ENCODE data around the gene ZNF362.

Gene ZNF362

GRCh38 chr1:33324677-33325575 is 68.6 kb downstream of the ZNF362 start:
- no peak for DNase-seq (ENCODE audit: low read depth in 2 of 2)

DNA sequence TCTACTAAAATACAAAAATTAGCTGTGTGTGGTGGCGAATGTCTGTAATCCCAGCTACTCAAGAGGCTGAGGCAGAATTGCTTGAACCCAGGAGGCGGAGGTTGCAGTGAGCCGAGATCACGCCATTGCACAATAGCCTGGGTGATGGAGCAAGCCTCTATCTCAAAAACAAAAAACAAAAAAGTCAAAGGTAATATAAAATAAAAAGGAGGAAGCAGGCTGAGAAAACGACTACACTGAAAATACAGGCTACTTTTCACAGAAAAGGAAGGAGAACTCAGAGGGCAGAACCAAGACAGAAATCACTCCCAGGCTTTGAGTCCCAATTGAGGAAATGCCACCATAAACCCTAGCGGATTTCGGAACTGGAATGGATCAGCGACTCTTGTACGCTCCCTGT is 70.5 kb downstream of the ZNF362 start:
- no peak for DNase-seq (ENCODE audit: low read depth in 2 of 2)

GRCh38 chr1:33327587-33328325 is 71.5 kb downstream of the ZNF362 start:
- no peak for DNase-seq (ENCODE audit: low read depth in 2 of 2)

- no peak for DNase-seq (ENCODE audit: low read depth in 2 of 2)
Measured at GRCh38 chr1:33328817-33329216, 72.5 kb downstream of the ZNF362 start.

DNA sequence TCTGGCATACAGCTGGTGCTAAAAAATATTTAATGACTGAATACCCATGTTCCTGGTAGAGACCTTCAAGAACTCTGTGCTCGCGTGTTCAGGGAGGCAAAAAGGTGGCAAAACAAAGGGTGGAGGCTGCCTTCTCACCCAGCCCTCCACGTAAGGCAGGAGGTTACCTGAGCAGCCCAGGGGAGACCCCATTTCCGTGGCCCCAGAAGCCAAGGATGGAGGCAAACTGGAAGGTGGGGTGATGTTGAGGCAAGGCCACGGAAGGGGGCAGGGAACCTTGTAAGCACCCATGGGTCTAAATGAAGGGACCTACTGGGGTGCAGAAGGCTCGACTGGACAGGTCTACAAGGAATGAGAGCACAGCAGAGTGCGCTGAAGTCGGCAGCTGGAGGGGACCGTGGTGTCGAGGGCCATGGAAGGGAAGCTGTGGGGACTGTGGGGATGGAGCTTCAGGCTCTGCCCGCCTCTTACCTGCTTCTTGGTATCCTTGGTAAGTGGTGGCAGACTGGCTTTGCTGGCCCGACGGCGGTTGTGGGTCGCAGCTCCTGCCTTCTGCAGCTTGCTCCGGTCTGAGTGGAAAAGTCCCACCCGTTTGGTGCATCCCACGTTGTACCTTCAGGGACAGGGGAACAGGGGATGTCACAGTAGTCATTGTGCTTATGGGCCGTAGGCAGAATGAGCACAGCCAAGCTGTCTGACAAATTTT is 73.5 kb downstream of the ZNF362 start:
- no peak for DNase-seq (ENCODE audit: low read depth in 2 of 2)

DNA sequence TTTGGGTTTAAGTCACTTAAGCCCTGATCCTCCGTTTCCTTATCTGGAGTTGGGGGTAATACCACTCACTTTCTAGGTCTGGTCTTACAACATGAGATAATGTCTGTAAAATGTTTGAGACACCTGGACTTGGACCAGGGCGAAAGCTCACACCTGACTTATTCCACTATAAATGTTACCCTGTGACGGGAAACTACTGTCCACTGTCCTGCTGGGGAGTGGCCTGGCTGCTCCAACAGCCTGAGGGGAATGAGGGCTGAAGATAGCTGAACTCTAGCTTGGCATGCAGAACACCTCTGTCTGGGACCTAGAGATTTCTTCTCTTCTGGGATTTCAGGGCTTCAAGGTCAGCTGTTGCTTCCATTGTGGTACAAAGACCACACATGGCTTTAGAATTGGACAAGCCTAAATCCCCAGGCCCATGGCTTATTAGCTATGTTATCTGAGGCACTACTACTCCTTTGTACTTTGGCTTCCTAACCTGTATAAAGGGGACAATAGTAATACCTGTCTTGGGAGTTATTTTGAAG is 74.1 kb downstream of the ZNF362 start:
- no peak for DNase-seq (ENCODE audit: low read depth in 2 of 2)

DNA sequence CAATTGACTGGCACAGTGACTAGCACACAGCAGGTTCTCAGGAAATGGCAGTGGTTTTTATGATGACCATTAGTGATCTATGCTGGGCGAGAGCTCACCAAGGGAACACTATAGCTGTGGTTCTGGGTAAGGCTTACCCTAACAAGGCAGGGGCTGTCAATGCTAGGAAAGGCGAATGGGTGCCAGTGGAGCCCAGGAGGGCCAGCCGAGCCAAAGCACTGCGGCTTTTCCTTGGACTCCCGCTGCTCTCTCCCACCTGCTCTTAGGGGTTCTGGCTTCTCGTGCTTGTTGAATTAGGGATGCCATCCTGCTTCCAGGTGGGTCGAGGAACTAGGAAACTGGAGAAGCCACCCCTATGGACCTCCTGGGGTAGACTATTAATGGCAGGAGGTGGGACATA is 74.6 kb downstream of the ZNF362 start:
- no peak for DNase-seq (ENCODE audit: low read depth in 2 of 2)

GRCh38 chr1:33331444-33332356 is 75.4 kb downstream of the ZNF362 start:
- no peak for DNase-seq (ENCODE audit: low read depth in 2 of 2)

- no peak for DNase-seq (ENCODE audit: low read depth in 2 of 2)
Measured at GRCh38 chr1:33332357-33332789, 76.1 kb downstream of the ZNF362 start.

DNA sequence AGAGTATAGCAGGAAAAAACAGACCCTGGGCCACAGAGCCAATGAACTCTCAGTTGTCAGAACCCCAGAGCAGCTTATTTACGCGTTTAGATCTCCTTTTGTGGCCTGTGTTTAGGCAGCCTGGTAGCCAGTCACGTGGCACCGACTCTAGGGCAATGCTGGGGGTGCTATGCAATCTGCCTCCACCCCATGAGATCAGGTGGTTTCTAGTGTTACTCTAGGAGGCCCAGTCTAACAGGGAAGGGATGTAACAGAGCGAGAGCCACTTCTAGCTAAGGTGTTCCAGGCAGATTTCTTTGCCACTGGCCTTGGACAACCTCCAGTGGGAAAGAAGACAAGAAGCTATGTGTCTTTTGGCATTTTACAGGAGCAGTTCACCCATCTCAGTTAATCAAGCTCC is 76.6 kb downstream of the ZNF362 start:
- no peak for DNase-seq (ENCODE audit: low read depth in 2 of 2)

DNA sequence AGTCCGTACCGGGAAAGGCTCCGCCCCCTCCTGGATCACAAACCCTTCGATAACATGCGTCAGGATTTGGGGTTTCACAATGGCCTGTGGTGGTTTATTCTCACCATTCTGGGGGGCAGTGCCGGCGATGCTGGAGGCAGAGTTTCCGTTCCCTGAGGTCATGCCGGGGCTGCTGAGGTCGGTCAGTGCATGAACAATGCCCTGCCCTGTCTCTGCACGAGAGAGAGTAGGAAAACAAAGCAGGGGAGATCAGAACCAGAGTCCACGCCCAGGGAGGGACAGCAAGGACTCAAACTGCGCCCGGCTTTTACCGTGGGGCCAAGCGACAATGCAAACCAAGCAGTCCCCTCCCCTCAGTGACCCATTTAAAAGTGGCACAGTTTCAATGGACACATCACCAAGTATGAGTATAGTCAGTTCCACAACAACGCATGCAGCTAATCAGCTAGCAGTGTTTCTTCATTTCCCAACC is 77.8 kb downstream of the ZNF362 start:
- DNase-seq (ENCODE audit: low read depth in 2 of 2), result no peak

DNA sequence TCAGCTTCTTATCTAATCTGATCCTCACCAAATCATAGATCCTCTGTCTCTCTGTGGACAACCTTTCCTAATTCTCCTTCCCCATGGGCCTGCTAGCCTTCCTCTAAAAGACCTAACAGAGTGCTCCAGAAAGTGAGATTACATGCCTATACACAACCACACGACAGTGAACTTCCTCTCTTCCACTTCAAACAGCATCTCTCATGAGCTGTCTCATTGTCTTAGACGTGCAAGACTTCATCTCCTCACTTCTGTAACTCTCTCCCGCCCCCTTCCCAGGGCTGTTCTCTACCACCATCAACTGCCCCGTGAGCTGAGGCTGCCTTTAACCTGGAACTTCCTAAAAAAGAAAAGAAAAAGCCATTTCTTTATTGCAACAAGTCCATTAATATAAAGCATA is 78.7 kb downstream of the ZNF362 start:
- DNase-seq (ENCODE audit: low read depth in 2 of 2), result no peak

DNA sequence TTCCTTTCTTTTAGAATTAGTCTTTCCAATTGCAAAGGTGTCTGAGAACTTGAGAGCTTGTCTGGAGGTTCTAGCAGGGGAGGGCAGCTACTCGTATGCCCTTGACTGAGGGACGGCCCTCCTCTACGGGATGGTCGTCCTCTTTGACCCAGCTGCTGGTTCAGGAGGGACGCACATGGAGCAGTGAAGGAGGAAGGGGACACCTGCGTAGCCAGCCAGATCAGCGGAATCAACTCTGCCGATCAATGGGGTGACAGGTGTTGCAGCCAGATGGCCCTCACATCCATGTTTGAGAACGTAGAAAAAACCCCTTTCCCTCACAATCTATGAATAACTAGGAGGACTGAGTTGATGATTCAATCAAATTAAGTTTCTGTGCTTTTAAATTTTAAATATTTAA is 80.3 kb downstream of the ZNF362 start:
- DNase-seq (ENCODE audit: low read depth in 2 of 2), result no peak

DNA sequence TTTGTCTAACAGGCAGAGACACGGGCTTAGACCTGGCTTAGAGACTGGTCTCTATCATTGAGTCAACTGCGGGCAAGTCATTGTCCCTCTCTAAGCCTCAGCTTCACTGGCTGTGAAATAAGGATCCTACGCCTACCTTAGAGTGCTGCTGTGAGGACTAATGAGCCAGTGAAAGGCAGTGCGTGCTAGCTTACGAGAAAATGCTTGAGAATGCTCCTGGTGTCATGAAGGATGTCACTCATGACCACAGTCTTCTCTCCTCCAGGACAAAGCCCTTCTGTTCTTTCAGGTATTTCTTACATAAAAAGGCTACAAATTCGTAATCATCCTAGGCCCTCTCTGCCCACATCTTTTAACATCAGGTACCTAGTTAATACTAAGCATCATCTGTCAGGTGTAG is 81.1 kb downstream of the ZNF362 start:
- no peak for DNase-seq (ENCODE audit: low read depth in 2 of 2)

DNA sequence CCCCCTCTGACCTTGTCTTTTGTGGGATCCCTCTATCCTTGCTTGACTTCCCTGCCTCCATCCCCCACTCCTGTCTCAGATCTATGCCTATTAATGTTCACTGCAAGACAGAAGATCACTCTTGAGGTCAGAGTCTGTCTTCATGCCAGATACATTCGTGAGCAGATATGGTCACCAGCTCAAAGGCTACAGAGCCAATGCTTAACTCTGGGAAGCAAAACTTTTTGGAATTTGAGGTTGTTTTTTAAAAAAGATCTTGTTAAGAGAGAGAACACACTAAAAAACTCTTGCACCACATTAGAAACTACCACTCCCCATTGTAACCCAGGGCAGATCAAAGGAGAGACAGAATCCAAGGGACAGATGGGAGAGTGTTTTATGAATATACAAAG is 81.8 kb downstream of the ZNF362 start:
- no peak for DNase-seq (ENCODE audit: low read depth in 2 of 2)

GRCh38 chr1:33338440-33339211 is 82.3 kb downstream of the ZNF362 start:
- no peak for DNase-seq (ENCODE audit: low read depth in 2 of 2)

DNA sequence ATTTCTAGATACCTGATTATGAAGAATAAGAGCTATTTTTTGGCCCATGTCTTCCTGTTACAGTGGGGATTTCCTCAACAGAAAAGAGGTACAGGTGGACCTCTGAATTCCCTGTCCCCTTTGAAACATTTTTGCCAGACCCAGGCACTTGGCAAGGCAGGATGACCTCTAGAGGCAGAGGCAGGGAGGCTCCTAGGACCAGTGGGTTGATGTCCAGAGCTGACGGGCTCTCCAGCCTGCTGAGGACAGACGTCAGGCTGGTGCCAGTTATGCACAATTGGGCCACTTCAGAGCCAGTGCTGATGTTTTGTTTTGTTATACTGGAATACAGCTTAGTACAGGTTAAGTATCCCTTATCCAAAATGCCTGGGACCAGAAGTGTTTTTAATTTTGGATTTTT is 83.1 kb downstream of the ZNF362 start:
- no peak for DNase-seq (ENCODE audit: low read depth in 2 of 2)

- DNase-seq (ENCODE audit: low read depth in 2 of 2), result no peak
Measured at GRCh38 chr1:33341190-33341589, 84.9 kb downstream of the ZNF362 start.

GRCh38 chr1:33342041-33342723 is 85.9 kb downstream of the ZNF362 start:
- DNase-seq (ENCODE audit: low read depth in 2 of 2), result no peak

- no peak for DNase-seq (ENCODE audit: low read depth in 2 of 2)
Measured at GRCh38 chr1:33343539-33343938, 87.2 kb downstream of the ZNF362 start.
